Measurements from ENCODE around the gene NOP53.

GRCh38 chr19:47696635-47697034 lies 48.7 kb upstream of the NOP53 start:
- TF ChIP-seq CTCF (conservative IDR thresholded peaks at IDR 0.05 in 1 of 2, IDR thresholded peaks at IDR 0.05 in 1 of 2; ENCODE audit: low read depth in 1 of 2, low read length in 2 of 2) (no peak), EZH2 (IDR thresholded peaks at IDR 0.05; ENCODE audit: low read length, missing control alignments) (no peak)

Data from fibroblast of lung (primary cell).